Mesendoderm (in vitro differentiated cells): Measurements from ENCODE around the gene ROBO2. TPM values are rescaled to one million over a fixed set of nuclear protein-coding genes. Genes with fewer than 3 reads are reported as not detected.

Experiments used
- DNase-seq: peaks from one replicate; pipeline ENCODE4 v3.0.0; 2013
- H2AK5ac ChIP-seq: 2 replicates; pipeline ENCODE4 v1.6.1; 2013; ENCODE audit warnings: low read length, inconsistent platforms
- H2BK120ac ChIP-seq: 2 replicates; pipeline ENCODE4 v1.6.1; 2013; ENCODE audit warnings: low read depth, mild to moderate bottlenecking, low read length, moderate library complexity, mixed read lengths
- H2BK15ac ChIP-seq: replicated peaks from 2 replicates; pipeline ENCODE4 v1.6.1; 2013; ENCODE audit warnings: low read depth, mild to moderate bottlenecking, moderate library complexity
- H2BK5ac ChIP-seq: 2 replicates; pipeline ENCODE4 v1.6.1; 2013; ENCODE audit warnings: low read length, inconsistent platforms
- H3K18ac ChIP-seq: 2 replicates; pipeline ENCODE4 v1.6.1; 2013; ENCODE audit warnings: mild to moderate bottlenecking, low read length, mixed read lengths
- H3K23ac ChIP-seq: one replicate; pipeline ENCODE4 v1.6.1; 2013; ENCODE audit warnings: low read length
- H3K27ac ChIP-seq: 2 replicates; pipeline ENCODE4 v1.5.1; 2013; ENCODE audit warnings: low read depth, mild to moderate bottlenecking, inconsistent platforms, low read length, moderate library complexity
- H3K27me3 ChIP-seq: 2 replicates; pipeline ENCODE4 v1.6.1; 2013; ENCODE audit warnings: low read length, control low read depth, mild to moderate bottlenecking, inconsistent platforms; ENCODE audit not compliant: insufficient read depth, poor library complexity
- H3K36me3 ChIP-seq: 2 replicates; pipeline ENCODE4 v1.6.1; 2013; ENCODE audit warnings: low read length, inconsistent platforms; ENCODE audit not compliant: control insufficient read depth, insufficient read depth
- H3K4ac ChIP-seq: one replicate; pipeline ENCODE4 v1.6.1; 2013; ENCODE audit warnings: low read depth, mild to moderate bottlenecking, low read length, moderate library complexity
- H3K4me1 ChIP-seq: 2 replicates; pipeline ENCODE4 v1.6.1; 2013; ENCODE audit warnings: low read depth, low read length, inconsistent platforms; ENCODE audit not compliant: control insufficient read depth
- H3K4me2 ChIP-seq: 2 replicates; pipeline ENCODE4 v1.6.1; 2013; ENCODE audit warnings: low read length
- H3K4me3 ChIP-seq: 2 replicates; pipeline ENCODE4 v1.5.1; 2013; ENCODE audit warnings: mild to moderate bottlenecking, low read length
- H3K56ac ChIP-seq: one replicate; pipeline ENCODE4 v1.6.1; 2013; ENCODE audit warnings: low read length
- H3K79me1 ChIP-seq: 2 replicates; pipeline ENCODE4 v1.6.1; 2013; ENCODE audit warnings: low read length, inconsistent platforms
- H3K79me2 ChIP-seq: 2 replicates; pipeline ENCODE4 v1.6.1; 2013; ENCODE audit warnings: mild to moderate bottlenecking, low read length; ENCODE audit not compliant: control insufficient read depth, insufficient read depth
- H3K9ac ChIP-seq: 2 replicates; pipeline ENCODE4 v1.6.1; 2013; ENCODE audit warnings: low read length, inconsistent platforms
- H4K5ac ChIP-seq: one replicate; pipeline ENCODE4 v1.6.1; 2013; ENCODE audit warnings: low read length
- H4K8ac ChIP-seq: one replicate; pipeline ENCODE4 v1.6.1; 2013; ENCODE audit warnings: low read depth, mild to moderate bottlenecking, control low read depth, low read length, moderate library complexity
- WGBS: extraction: QIAGEN DNeasy Blood & Tissue Kit; methylation state at CpG from one replicate; pipeline ENCODE4 v1.1.7; 2013; ENCODE audit warnings: low lambda C conversion rate, missing lambda C conversion rate; ENCODE audit not compliant: insufficient coverage; ENCODE audit errors: extremely low coverage; 5-methylcytosine and 5-hydroxymethylcytosine counted together
- small RNA-seq: library from polyadenylated mRNA; stranded (forward); fragments of <200 nt; extraction: miRNeasy Mini kit (QIAGEN cat#:217004); gene quantifications from one replicate; pipeline ENCODE3, GENCODE V24; 2013; ENCODE audit not compliant: insufficient read depth

ROBO2 gene

DNA sequence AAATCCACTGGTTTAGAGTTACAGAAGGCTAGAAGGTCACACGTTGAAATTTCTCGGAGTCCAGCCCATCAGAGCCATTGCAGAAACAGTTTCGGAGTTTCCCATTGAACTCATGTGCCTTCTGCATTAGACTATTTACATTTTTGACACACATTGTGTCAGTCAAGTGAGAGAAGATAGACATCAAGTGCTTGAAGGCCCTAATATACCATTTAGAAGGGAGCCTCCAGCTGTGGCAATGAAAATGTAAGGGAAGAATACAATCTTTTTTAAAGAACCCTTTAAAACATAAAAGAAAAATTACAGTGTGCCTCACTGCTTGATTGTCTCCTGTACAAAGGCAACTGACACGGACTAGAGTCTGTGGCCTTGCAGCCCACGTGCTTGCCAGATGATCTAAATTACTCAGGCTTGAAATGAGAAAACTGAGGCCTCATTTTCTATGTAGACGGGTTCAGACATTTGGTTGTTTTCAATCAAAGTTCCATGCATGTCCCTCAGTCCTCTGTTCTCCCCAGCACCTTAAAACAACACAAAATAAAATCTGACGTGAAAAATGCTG, 650.5 kb downstream of the ROBO2 start:
- no CpG with 5 or more reads among the region's 7 CpGs for WGBS
- no peak overlapping the region for H3K27ac ChIP-seq

DNA sequence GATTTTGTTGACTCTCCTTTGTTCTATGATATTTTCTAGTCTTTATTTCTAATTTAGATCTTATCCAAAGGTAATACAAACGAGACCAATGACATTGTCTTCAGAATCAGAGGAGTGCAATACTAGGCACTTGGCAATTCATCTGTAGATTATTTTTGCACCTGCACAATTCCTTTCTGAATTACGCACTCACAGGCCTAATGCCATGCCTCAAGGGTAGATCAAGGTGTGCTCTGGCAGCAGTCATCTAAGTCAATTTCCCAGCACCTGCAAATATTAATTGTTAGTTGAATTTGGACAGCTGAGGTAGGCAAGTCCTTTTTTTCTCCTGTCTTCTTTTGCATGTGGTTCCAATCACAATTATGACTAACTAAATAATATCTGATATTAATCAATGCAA, 653.2 kb downstream of the ROBO2 start:
- no CpG with 5 or more reads among the region's 2 CpGs for WGBS
- Histone ChIP-seq H3K4me3 (no peak overlapping the region), H3K18ac (no peak overlapping the region), H3K4ac (no peak overlapping the region), H3K27me3 (no peaks in the 10 kb centered on the region), H3K79me2 (no peaks in the 10 kb centered on the region), H3K23ac (no peak overlapping the region), H3K4me1 (no peaks in the 10 kb centered on the region), H3K56ac (no peak overlapping the region), H2BK15ac (no peak overlapping the region), H4K5ac (no peak overlapping the region), H2BK5ac (no peak overlapping the region), H2AK5ac (no peak overlapping the region), H3K36me3 (no peaks in the 10 kb centered on the region), H4K8ac (no peak overlapping the region), H3K27ac (no peak overlapping the region), H2BK120ac (no peak overlapping the region), H3K79me1 (no peaks in the 10 kb centered on the region), H3K9ac (no peak overlapping the region), H3K4me2 (no peak overlapping the region)
- DNase-seq: no peak

More for the DNA sequence above, 650.5 kb downstream of the ROBO2 start:
- Histone ChIP-seq H3K9ac (no peak overlapping the region), H3K56ac (no peak overlapping the region), H3K79me2 (no peaks in the 10 kb centered on the region), H3K4me2 (no peak overlapping the region), H3K4me3 (no peak overlapping the region), H3K4ac (no peak overlapping the region), H3K79me1 (no peaks in the 10 kb centered on the region), H2BK120ac (no peak overlapping the region), H3K18ac (no peak overlapping the region), H3K4me1 (no peaks in the 10 kb centered on the region), H2BK15ac (no peak overlapping the region), H4K8ac (no peak overlapping the region), H2BK5ac (no peak overlapping the region), H2AK5ac (no peak overlapping the region), H4K5ac (no peak overlapping the region), H3K27me3 (no peaks in the 10 kb centered on the region), H3K36me3 (no peaks in the 10 kb centered on the region), H3K23ac (no peak overlapping the region)
- DNase-seq: no peak

DNA sequence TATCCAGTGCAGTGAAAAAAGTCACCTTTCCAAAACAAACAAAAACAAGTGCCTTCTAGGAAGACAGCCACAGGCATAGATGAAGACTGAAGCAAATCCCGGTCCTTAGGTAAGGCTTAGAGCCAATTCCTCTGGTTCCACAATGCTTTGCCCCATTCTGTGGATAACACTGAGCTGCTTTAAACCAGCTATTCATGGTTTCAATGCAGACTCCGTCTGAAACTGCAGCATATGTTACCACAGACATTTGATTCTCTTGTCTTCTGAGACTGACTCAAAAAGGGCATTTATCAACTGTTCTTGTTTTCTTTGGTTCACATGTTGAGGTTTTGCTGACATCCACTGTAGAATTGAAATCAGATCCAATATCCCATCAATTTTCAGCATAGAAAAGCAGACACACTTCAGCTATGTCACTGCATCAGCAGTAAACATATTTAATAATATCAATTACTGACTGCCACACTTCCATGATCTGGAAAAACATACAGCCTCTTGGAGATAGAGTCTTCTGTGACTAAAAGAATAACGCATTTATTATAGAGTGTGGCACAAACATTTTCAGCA, 659.3 kb downstream of the ROBO2 start:
- Histone ChIP-seq H3K4me2 (no peak overlapping the region), H4K8ac (no peak overlapping the region), H3K18ac (no peak overlapping the region), H2BK120ac (no peak overlapping the region), H2AK5ac (no peak overlapping the region), H3K79me2 (no peaks in the 10 kb centered on the region), H3K27me3 (no peaks in the 10 kb centered on the region), H3K4me3 (no peak overlapping the region), H2BK15ac (no peak overlapping the region), H3K27ac (no peak overlapping the region), H3K36me3 (no peaks in the 10 kb centered on the region), H3K4me1 (no peaks in the 10 kb centered on the region), H4K5ac (no peak overlapping the region), H2BK5ac (no peak overlapping the region), H3K79me1 (no peaks in the 10 kb centered on the region), H3K23ac (no peak overlapping the region), H3K56ac (no peak overlapping the region), H3K4ac (no peak overlapping the region), H3K9ac (no peak overlapping the region)
- WGBS: no CpG with 5 or more reads among the region's 3 CpGs
- DNase-seq: no peak

Small RNA genes within 50 kb of the gene (small RNA-seq; reads per million reads assigned to genes)
- not detected for gene RNU6-386P
